Karpas-422 (cell line): ENCODE data around the gene LTO1. TPM values are rescaled to one million over a fixed set of nuclear protein-coding genes. Genes with fewer than 3 reads are reported as not detected.

ENCODE experiments used
- DNase-seq: peaks from one replicate; pipeline ENCODE4 v3.0.0-alpha.2; 2015
- H2AFZ ChIP-seq: fragments of 200-600 bp; sonication (generic); 2 replicates; pipeline ENCODE4 v1.6.1; 2014; ENCODE audit warnings: antibody characterized with exemption, low read length, mixed read lengths
- H3K27ac ChIP-seq: fragments of 200-600 bp; sonication (generic); 2 replicates; pipeline ENCODE4 v1.5.1; 2014; ENCODE audit warnings: mild to moderate bottlenecking, low read length, moderate library complexity
- H3K27me3 ChIP-seq: fragments of 200-600 bp; sonication (generic); 2 replicates; pipeline ENCODE4 v1.6.1; 2014; ENCODE audit warnings: low read length, mixed read lengths
- H3K36me3 ChIP-seq: fragments of 200-600 bp; sonication (generic); 2 replicates; pipeline ENCODE4 v1.6.1; 2014; ENCODE audit warnings: low read length, mixed read lengths; ENCODE audit not compliant: insufficient read depth
- H3K4me1 ChIP-seq: fragments of 200-600 bp; sonication (generic); 2 replicates; pipeline ENCODE4 v1.6.1; 2014; ENCODE audit warnings: mild to moderate bottlenecking, low read length, mixed read lengths
- H3K4me2 ChIP-seq: fragments of 200-600 bp; sonication (generic); 2 replicates; pipeline ENCODE4 v1.6.1; 2014; ENCODE audit warnings: low read length, low read depth, mild to moderate bottlenecking; ENCODE audit not compliant: poor library complexity, severe bottlenecking
- H3K4me3 ChIP-seq: fragments of 200-600 bp; sonication (generic); 2 replicates; pipeline ENCODE4 v1.5.1; 2014; ENCODE audit warnings: mild to moderate bottlenecking, antibody characterized with exemption, low read length, mixed read lengths
- H3K79me2 ChIP-seq: fragments of 200-600 bp; sonication (generic); 2 replicates; pipeline ENCODE4 v1.6.1; 2014; ENCODE audit warnings: mild to moderate bottlenecking, low read length, mixed read lengths
- H3K9ac ChIP-seq: fragments of 200-600 bp; sonication (generic); 2 replicates; pipeline ENCODE4 v1.6.0; 2014; ENCODE audit warnings: low read length
- H3K9me2 ChIP-seq: fragments of 200-600 bp; sonication (generic), shearing (Covaris generic); replicated peaks from 2 replicates; pipeline ENCODE4 v1.6.0; 2014; ENCODE audit warnings: mild to moderate bottlenecking, low read length, moderate library complexity; ENCODE audit not compliant: insufficient read depth
- H3K9me3 ChIP-seq: fragments of 300-700, 200-600 bp; sonication (generic); 2 replicates; pipeline ENCODE4 v1.6.1; 2014; ENCODE audit warnings: low read length, mixed read lengths
- H4K20me1 ChIP-seq: fragments of 200-600 bp; sonication (generic); 2 replicates; pipeline ENCODE4 v1.6.1; 2014; ENCODE audit warnings: mild to moderate bottlenecking, antibody characterized with exemption, low read length, low read depth; ENCODE audit not compliant: insufficient read depth
- total RNA-seq: library from RNA; depleted of rRNA; stranded (reverse); fragments of >200 nt; shearing (Covaris generic); gene quantifications from 2 replicates; pipeline ENCODE4 v1.2.3, GENCODE V29; 2014; ENCODE audit warnings: low replicate concordance; rRNA removed

Gene LTO1, protein sequence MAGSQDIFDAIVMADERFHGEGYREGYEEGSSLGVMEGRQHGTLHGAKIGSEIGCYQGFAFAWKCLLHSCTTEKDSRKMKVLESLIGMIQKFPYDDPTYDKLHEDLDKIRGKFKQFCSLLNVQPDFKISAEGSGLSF
- 24.2 and 26.2 TPM in 2 replicates for total RNA-seq

DNA sequence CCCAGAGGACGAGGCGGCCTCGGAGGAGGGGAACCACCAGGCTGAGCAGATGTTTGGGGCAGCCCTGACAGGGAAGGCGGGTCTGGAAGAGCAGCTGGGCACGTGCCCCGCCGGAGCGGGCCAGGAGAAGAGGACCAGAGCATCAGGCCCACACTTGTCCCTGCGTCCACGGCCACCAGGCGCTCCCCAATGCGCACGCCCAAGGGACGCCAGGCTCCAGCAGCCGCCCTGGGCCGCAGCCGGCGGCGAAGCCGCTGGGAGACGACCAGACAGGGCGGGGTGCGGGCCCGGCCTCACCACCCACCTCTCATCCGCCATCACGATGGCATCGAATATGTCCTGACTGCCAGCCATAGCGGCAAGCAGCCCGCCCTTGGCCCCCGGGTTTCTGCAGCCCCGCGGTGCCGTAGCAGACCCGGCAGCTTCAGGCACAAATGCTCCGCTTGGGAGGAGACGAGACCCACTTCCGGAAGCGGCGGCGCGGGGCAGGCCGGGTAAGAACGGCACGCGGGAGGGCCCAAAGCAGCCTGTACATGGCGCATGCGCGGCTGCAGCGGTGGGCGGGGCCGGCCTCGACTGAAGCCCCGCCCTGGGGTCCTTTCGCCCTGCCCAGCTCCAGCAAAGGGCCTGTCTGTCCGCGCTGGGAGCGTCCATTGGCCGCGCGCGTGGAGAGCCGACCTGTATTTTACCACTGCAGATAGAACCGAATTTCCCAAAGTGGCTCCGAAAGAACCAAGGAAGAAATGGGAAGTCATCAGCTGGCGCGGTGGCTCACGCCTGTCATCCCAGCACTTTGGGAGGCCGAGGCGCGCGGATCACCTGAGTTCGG is at the start of gene LTO1:
LTO1 (minus strand) TSS at position 468 of the 829 bp plus-strand sequence; CDS start at position 354, 114 bp downstream.
- peak within 1 kb of the TSS; percentile 95 for H3K9ac ChIP-seq
- H3K27me3 ChIP-seq: no peaks in the 10 kb centered on the region
- peaks cover 12% of the 10 kb centered on the region for H3K4me1 ChIP-seq
- no peaks in the 10 kb centered on the region for H3K9me2 ChIP-seq
- peak within 1 kb of the TSS; percentile 69 for H2AFZ ChIP-seq
- H4K20me1 ChIP-seq: peaks cover 17% of the 10 kb centered on the region
- peaks cover 26% of the 10 kb centered on the region for H3K79me2 ChIP-seq
- H3K4me3 ChIP-seq: peak within 1 kb of the TSS; percentile 79
- H3K27ac ChIP-seq: no peak within 1 kb of the TSS
- H3K9me3 ChIP-seq: no peaks in the 10 kb centered on the region
- DNase-seq: peak; percentile 97
- no peaks in the 10 kb centered on the region for H3K36me3 ChIP-seq
- H3K4me2 ChIP-seq: peak within 1 kb of the TSS; percentile 76

DNA sequence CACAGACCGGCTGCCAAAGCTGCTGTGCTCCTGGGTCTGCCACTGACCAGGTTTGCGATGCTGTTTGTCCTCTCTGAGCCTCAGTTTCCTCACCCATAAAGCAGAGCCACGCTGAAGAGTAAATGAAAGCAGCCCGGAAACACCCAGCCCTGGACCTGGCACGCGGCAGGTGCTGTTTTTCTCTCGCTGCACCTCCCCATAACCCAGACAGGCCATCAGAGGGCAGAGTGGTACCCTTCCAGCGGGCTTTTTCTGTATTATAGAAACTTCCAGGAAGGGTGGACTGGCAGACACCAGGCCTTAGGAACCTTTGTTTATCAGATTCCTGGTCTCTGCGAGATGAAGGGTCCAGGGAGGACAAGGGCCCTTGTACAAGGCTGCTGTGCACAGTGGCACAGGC is 46.6 kb upstream of the LTO1 start:
- Histone ChIP-seq H3K4me3 (no peak overlapping the region), H3K9me2 (no peaks in the 10 kb centered on the region), H3K9me3 (no peaks in the 10 kb centered on the region), H3K4me2 (no peak overlapping the region), H3K27ac (no peak overlapping the region), H4K20me1 (no peaks in the 10 kb centered on the region), H3K4me1 (peaks cover 6% of the 10 kb centered on the region), H3K27me3 (no peaks in the 10 kb centered on the region), H3K36me3 (no peaks in the 10 kb centered on the region), H3K9ac (no peak overlapping the region), H3K79me2 (no peaks in the 10 kb centered on the region), H2AFZ (no peak overlapping the region)
- DNase-seq: peak; percentile 46

DNA sequence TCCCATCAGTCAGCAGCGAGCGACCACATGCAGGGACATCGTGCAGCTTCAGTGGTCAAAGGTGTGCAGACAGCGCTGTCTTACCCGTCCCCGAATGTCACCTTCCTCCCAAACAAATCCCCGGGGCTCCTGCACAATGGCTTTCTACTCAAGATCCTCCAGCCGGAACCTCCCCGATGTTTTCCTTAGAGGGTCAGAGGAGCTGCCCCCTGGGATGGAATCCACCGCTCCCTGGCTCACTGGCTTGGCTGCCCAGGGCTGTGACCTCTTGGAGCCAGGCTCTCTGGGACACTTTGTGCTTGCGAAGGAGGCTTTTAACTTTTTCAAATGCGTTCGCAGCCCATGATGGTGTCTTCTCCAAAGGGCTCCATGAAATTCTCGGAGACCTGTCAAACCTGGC is 46.0 kb upstream of the LTO1 start:
- no peak overlapping the region for H3K9ac ChIP-seq
- no peaks in the 10 kb centered on the region for H4K20me1 ChIP-seq
- H3K4me3 ChIP-seq: no peak overlapping the region
- no peak overlapping the region for H3K4me2 ChIP-seq
- no peak for DNase-seq
- no peaks in the 10 kb centered on the region for H3K9me2 ChIP-seq
- no peaks in the 10 kb centered on the region for H3K27me3 ChIP-seq
- no peaks in the 10 kb centered on the region for H3K9me3 ChIP-seq
- H3K27ac ChIP-seq: no peak overlapping the region
- peaks cover 6% of the 10 kb centered on the region for H3K4me1 ChIP-seq
- H2AFZ ChIP-seq: no peak overlapping the region
- H3K79me2 ChIP-seq: no peaks in the 10 kb centered on the region
- no peaks in the 10 kb centered on the region for H3K36me3 ChIP-seq

DNA sequence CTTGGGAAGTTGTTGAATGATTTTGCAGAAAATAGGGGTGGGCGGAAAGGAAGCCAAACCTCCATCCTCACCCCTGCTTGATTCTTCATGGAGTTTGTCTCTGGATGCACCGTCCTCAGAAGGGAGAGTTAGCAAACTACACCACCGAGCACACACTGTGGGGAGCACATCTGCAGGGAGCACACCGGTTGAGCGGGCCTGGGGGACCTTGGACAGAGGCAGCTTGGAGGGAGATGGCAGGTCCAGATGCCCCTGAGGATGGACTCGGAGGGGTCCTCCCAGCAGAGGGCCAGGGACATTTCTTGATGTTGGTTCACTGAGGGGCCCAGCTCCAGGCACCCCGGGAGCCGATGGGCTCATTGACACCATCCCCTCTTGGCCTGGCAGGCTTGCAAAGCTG is 43.8 kb upstream of the LTO1 start:
- DNase-seq: no peak
- Histone ChIP-seq H3K79me2 (no peaks in the 10 kb centered on the region), H3K27me3 (no peaks in the 10 kb centered on the region), H3K27ac (no peak overlapping the region), H3K9me2 (no peaks in the 10 kb centered on the region), H2AFZ (no peak overlapping the region), H3K4me1 (peaks cover 6% of the 10 kb centered on the region), H3K4me3 (no peak overlapping the region), H4K20me1 (no peaks in the 10 kb centered on the region), H3K4me2 (no peak overlapping the region), H3K9ac (no peak overlapping the region), H3K9me3 (no peaks in the 10 kb centered on the region), H3K36me3 (no peaks in the 10 kb centered on the region)

DNA sequence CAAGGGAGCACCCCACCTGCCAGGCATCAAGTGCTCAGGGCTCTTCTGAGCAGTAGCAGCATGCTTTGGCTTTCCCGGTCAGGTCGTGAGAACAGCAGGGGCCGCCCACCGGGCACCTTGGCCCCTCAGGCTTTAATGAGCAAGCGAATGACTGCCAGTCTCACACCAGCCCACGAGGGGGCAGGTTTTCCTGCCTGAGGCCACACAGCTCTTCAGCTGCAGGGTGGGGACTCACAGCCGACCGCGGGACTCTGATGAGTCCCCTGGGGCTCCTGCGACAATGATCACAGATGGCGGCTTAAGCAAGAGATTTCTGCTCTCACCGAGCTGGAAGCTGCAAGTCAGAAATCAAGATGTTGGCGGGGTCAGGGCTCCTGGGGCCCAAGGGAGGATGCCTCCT is 43.0 kb upstream of the LTO1 start:
- H3K9me3 ChIP-seq: no peaks in the 10 kb centered on the region
- no peaks in the 10 kb centered on the region for H3K79me2 ChIP-seq
- peaks cover 6% of the 10 kb centered on the region for H3K4me1 ChIP-seq
- H3K36me3 ChIP-seq: no peaks in the 10 kb centered on the region
- H3K4me3 ChIP-seq: no peak overlapping the region
- H3K27ac ChIP-seq: no peak overlapping the region
- H4K20me1 ChIP-seq: no peaks in the 10 kb centered on the region
- H3K4me2 ChIP-seq: peak overlapping the region; percentile 16
- DNase-seq: peak; percentile 92
- no peaks in the 10 kb centered on the region for H3K9me2 ChIP-seq
- H3K9ac ChIP-seq: no peak overlapping the region
- no peak overlapping the region for H2AFZ ChIP-seq
- no peaks in the 10 kb centered on the region for H3K27me3 ChIP-seq

DNA sequence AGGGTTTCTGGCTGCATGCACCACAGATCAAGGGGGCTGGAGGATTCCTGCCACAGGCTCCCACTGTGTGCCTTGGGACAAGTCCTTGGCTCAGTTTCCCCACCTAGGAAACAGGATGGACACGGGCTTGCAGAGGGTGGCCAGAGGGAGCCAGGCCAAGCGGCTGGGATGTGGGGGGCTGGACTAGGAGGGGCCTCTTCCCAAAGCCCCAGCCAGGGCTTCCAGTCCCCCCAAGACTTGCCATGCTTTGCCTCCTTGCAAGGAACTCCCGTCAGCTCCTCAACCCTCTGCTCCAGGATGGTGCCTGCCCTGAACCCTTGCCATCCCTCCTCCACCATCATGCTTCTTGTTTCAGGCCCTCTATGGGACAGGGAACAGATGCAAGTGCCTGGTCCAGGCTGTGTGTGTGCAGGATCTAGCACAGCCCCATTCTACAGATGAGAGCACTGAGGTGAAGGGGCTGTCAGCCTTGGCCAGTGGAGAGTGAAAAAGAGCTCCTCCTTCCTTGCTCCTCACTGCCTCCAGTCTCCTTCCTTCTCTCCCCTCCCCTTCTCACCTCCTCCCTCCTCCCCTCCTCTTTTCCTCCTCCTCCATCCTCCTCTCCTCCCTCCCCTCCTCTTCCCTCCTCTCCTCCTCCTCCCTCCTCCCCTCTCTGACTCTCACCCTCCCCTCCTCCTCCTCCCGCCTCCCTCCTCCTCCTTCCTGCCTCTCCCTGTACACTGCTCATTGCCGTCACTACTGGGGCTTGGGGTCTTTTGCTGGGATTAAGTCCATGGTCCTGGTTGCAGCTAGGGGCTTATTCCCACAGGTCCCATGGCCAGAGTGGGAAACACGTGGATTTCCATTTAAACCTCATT is 42.0 kb upstream of the LTO1 start:
- H3K9me3 ChIP-seq: no peaks in the 10 kb centered on the region
- no peaks in the 10 kb centered on the region for H3K79me2 ChIP-seq
- H2AFZ ChIP-seq: no peak overlapping the region
- no peak overlapping the region for H3K4me3 ChIP-seq
- DNase-seq: no peak
- H3K9ac ChIP-seq: no peak overlapping the region
- H3K27me3 ChIP-seq: no peaks in the 10 kb centered on the region
- no peak overlapping the region for H3K4me2 ChIP-seq
- H4K20me1 ChIP-seq: no peaks in the 10 kb centered on the region
- no peaks in the 10 kb centered on the region for H3K9me2 ChIP-seq
- no peak overlapping the region for H3K27ac ChIP-seq
- H3K4me1 ChIP-seq: peaks cover 6% of the 10 kb centered on the region
- H3K36me3 ChIP-seq: no peaks in the 10 kb centered on the region

DNA sequence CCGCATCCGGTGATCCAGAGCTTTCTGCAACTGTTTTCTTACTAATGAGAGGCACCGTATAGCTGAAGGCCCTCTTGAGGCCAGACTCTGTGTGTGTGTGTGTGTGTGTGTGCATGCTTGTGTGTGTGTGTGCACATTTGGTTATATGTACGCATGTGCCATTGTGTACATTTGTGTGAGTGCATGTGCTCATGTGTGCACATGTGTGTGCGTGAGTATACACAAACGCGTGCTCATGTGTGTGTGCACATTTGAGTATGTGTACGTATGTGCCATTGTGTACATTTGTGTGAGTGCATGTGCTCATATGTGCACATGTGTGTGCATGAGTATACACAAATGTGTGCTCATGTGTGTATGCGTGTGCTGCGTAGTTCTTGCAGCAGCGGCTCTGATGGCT is 40.9 kb upstream of the LTO1 start:
- Histone ChIP-seq H3K27me3 (no peaks in the 10 kb centered on the region), H3K27ac (no peak overlapping the region), H3K79me2 (no peaks in the 10 kb centered on the region), H4K20me1 (no peaks in the 10 kb centered on the region), H3K4me2 (no peak overlapping the region), H3K9me2 (no peaks in the 10 kb centered on the region), H3K9me3 (no peaks in the 10 kb centered on the region), H3K4me1 (peaks cover 6% of the 10 kb centered on the region), H3K4me3 (no peak overlapping the region), H2AFZ (no peak overlapping the region), H3K9ac (no peak overlapping the region), H3K36me3 (no peaks in the 10 kb centered on the region)
- no peak for DNase-seq

DNA sequence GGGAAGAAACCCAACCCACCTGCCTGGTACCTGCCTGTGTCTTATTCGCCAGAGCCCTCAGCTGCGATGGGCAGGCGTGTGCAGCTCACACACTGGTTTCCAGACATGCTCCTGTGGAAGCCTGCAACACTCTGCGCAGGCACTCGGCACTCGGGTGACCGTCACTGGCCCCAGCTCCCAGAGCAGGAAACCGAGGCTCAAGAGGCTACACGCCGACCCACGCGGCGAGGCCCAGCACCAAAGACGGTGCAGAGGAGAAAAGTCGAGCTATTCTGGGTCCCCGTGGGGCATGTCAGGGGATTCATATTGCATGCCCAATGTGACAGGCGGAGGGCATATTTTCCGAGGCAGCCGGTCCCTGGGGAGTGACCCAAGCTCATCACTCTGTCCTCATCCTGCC is 40.3 kb upstream of the LTO1 start:
- H4K20me1 ChIP-seq: no peaks in the 10 kb centered on the region
- H3K36me3 ChIP-seq: no peaks in the 10 kb centered on the region
- no peak overlapping the region for H3K27ac ChIP-seq
- H3K79me2 ChIP-seq: no peaks in the 10 kb centered on the region
- no peak overlapping the region for H3K4me3 ChIP-seq
- H3K9me2 ChIP-seq: no peaks in the 10 kb centered on the region
- peaks cover 6% of the 10 kb centered on the region for H3K4me1 ChIP-seq
- H3K9me3 ChIP-seq: no peaks in the 10 kb centered on the region
- H3K9ac ChIP-seq: no peak overlapping the region
- H3K27me3 ChIP-seq: no peaks in the 10 kb centered on the region
- DNase-seq: no peak
- H2AFZ ChIP-seq: no peak overlapping the region
- no peak overlapping the region for H3K4me2 ChIP-seq
